ENCODE results near the gene LSM2. TPM values are rescaled to one million over a fixed set of nuclear protein-coding genes. Genes with fewer than 3 reads are reported as not detected.
A peak's percentile ranks its signal among the peaks of the same experiment; 100 is the strongest.
"Not testable (repeated sequence)": the region's sequence is repeated elsewhere in the genome, so short reads cannot be mapped to it uniquely, and the experiment has no call there.

The LSM2 gene
- total RNA-seq, 1 donor from 2014 or later: 137 TPM

DNA sequence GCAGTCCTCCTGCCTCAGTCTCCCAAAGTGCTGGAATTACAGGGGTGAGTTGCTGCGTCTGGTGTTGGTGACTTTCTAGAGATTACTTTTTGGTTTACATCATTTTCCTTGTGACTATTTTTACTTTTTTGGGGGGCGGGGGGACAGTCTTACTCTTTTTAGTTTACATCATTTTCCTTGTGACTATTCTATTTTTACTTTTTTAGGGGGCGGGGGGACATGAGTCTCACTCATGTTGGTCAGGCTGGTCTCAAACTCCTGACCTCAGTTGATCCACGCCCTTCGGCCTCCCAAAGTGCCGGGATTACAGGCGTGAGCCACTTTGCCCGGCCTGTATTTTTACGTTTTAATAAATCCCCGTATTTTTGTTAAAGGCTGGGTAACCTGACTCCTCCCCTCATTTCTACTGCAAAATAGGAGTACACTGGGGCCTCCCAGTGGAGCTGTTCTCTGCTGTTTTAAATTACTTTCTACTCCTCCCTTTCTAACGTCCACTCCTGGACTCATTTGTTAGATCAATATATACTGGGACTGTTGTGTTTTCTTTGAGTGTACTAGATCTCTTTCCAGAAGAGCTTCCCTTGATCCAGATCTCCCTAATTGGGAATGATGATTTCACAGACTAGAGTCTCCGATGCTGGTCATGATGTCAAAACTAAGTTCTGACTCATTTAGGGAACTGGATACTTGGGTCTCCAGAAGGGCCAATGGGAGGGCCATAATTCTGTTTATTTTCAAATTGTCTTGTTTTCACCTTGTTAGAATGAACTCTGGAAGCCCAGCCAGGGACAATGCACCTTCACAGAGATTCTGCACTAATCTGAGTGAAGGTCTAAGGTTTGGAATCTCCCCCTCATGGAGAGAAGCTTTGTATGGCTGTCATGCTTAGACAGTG, 30.0 kb upstream of the LSM2 start:
- Mint-ChIP-seq H3K27me3 (ENCODE audit: insufficient read depth) (no peaks in the 10 kb centered on the region), H3K4me3 (peak overlapping the region; percentile 94), H3K27ac (peak overlapping the region; percentile 100), H3K36me3 (ENCODE audit: low read depth) (peaks cover 54% of the 10 kb centered on the region), H3K4me1 (ENCODE audit: low read depth) (peaks cover 49% of the 10 kb centered on the region), H3K9me3 (no peaks in the 10 kb centered on the region)
- DNase-seq (ENCODE audit: low spot score): no peak
- intact Hi-C loops (cut with micrococcal nuclease): no loop called here

DNA sequence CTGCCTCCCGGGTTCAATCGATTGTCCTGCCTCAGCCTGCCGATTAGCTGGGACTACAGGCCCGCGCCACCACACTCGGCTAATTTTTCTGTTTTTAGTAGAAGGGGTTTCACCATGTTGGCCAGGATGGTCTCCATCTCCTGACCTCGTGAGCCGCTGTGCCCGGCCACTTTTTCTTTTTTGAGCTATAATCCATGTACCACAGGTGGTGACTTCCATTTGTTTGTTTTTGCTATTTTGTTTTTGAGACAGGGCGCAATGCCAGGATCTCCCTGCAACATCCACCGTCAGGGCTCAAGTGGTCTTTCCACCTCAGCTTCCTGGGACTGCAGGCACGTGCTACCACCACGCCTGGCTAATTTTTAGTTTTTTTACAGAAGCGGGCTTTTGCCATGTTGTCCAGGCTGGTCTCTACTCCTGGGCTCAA, 29.3 kb upstream of the LSM2 start:
- Mint-ChIP-seq H3K27ac (peak overlapping the region; percentile 100), H3K4me1 (ENCODE audit: low read depth) (peaks cover 52% of the 10 kb centered on the region), H3K36me3 (ENCODE audit: low read depth) (peaks cover 51% of the 10 kb centered on the region), H3K4me3 (peak overlapping the region; percentile 94), H3K27me3 (ENCODE audit: insufficient read depth) (no peaks in the 10 kb centered on the region), H3K9me3 (no peaks in the 10 kb centered on the region)
- intact Hi-C loops (cut with micrococcal nuclease): no loop called here
- DNase-seq (ENCODE audit: low spot score): no peak

DNA sequence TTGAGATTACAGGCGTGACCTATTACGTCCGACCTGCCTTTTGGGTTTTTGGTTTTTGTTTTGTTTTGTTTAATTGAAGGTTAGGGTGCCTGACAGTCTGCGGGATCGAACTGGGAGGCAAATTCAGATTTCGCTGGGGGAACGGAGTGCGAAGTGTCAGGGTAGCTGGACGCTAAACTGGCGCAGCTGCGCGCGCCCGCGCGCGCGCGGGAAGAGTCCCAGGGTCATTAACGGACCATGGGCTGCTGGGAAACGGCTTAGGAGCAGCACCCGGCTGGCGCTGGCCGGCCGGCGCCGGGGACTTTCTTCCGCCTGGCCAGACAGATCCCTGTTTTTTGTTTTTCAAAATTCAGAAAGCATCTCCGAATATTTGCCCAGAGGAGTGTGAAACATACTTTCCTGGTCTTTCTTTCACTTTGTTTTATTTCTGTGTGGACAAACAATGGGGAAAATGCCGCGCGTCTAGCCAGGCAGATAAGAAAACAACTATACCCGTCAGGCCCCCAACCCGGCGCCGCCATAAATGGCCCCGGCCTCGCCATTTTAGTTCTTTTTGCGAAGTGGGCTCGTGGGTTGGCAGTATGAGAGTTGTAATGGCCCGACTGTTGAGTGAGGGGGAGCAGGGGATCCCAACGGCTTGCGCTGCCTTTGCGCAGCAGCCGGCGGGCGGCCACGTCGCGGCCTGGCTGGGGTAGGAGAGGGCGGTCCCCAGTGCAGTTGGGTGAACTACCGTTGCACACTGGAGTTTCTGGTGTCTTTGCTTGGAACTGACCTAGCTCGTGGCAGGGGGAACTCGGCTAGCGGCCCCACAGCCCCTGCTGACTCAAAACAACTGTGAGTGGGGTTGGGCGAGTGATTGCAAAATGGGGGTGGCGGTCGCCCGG, 27.8 kb upstream of the LSM2 start:
- intact Hi-C loops (cut with micrococcal nuclease): loop anchor here (1.0 to 2.0 kb wide), 7 partner anchors 20 to 214 kb away; partner anchors contain the start of genes HSPA1A, HSPA1L, PRRC2A and VARS1
- Mint-ChIP-seq H3K36me3 (ENCODE audit: low read depth) (peaks cover 49% of the 10 kb centered on the region), H3K4me3 (peak overlapping the region; percentile 94), H3K9me3 (no peaks in the 10 kb centered on the region), H3K27me3 (ENCODE audit: insufficient read depth) (no peaks in the 10 kb centered on the region), H3K4me1 (ENCODE audit: low read depth) (peaks cover 49% of the 10 kb centered on the region), H3K27ac (peak overlapping the region; percentile 100)
- peak; percentile 72 for DNase-seq (ENCODE audit: low spot score)

DNA sequence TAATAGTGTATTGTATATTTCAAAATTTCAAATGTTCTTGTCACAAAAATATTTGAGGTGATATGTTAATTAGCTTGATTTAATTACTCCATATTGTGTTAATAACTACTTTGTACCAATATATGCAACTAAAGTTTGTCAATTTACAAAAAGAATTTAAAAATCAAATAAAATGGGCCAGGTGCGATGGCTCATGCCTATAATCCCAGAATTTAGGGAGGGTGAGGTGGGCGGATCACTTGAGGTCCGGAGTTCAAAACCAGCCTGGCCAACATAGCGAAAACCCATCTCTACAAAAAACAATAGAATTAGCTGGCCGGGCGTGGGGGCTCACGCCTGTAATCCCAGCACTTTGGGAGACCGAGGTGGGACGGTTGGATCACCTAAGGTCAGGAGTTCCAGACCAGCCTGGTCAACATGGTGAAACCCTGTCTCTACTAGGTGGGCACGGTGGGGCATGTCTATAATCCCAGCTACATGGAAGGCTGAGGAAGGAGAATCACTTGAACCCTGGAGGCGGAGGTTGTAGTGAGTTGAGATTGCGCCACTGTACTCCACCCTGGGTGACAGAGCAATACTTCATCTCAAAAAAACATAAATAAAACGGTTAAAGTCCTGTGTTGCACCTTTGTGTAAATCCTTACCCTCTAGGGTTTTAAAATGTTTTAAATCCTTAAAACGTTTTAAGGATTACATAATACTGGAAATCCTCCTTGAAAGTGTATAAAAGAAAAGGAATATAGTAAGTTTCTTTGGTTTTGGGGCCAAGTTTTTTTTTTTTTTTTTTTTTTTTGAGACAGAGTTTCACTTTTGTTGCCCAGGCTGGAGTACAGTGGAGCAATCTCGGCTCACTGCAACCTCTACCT, 24.8 kb upstream of the LSM2 start:
- Mint-ChIP-seq H3K27me3 (ENCODE audit: insufficient read depth) (no peaks in the 10 kb centered on the region), H3K4me3 (peak overlapping the region; percentile 95), H3K36me3 (ENCODE audit: low read depth) (peaks cover 26% of the 10 kb centered on the region), H3K4me1 (ENCODE audit: low read depth) (peaks cover 37% of the 10 kb centered on the region), H3K27ac (peak overlapping the region; percentile 18), H3K9me3 (no peaks in the 10 kb centered on the region)
- intact Hi-C loops (cut with micrococcal nuclease): loop anchor here (2.0 kb wide), 1 partner anchor 55 kb away; the partner anchor contains the start of gene VWA7
- DNase-seq (ENCODE audit: low spot score): no peak

DNA sequence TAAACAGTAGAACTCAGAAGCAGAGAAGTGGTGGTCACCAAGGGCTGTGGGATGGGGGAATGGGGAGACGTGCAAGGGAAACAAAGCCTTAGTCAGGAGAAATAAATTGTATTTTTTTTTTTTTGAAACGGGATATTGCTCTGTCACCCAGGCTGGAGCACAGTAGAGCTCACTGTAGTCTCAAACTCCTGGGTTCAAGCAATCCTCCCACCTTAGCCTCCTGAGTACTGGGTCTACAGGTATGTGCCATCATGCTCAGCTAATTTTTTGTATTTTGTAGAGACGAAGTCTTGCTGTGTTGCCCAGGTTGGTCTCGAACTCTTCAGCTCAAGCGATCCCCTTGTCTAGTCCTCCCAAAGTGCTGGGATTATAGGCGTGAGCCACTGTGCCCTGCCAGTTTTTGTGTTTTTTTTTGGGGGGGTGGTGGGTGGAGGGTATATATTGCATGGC, 24.1 kb upstream of the LSM2 start:
- Mint-ChIP-seq H3K4me1 (ENCODE audit: low read depth) (peaks cover 31% of the 10 kb centered on the region), H3K36me3 (ENCODE audit: low read depth) (peaks cover 19% of the 10 kb centered on the region), H3K4me3 (peak overlapping the region; percentile 95), H3K9me3 (no peaks in the 10 kb centered on the region), H3K27me3 (ENCODE audit: insufficient read depth) (no peaks in the 10 kb centered on the region), H3K27ac (peak overlapping the region; percentile 71)
- no peak for DNase-seq (ENCODE audit: low spot score)
- intact Hi-C loops (cut with micrococcal nuclease): loop anchor here (1.0 to 2.0 kb wide), 7 partner anchors 32 to 285 kb away; partner anchors contain the start of genes ATP6V1G2, DDAH2, PRRC2A and VWA7

DNA sequence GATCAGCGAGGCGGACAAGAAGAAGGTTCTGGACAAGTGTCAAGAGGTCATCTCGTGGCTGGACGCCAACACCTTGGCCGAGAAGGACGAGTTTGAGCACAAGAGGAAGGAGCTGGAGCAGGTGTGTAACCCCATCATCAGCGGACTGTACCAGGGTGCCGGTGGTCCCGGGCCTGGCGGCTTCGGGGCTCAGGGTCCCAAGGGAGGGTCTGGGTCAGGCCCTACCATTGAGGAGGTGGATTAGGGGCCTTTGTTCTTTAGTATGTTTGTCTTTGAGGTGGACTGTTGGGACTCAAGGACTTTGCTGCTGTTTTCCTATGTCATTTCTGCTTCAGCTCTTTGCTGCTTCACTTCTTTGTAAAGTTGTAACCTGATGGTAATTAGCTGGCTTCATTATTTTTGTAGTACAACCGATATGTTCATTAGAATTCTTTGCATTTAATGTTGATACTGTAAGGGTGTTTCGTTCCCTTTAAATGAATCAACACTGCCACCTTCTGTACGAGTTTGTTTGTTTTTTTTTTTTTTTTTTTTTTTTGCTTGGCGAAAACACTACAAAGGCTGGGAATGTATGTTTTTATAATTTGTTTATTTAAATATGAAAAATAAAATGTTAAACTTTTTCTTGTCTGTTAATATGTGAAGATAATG, 23.0 kb upstream of the LSM2 start:
- peaks cover 11% of the 10 kb centered on the region for H3K36me3 Mint-ChIP-seq (ENCODE audit: low read depth)

DNA sequence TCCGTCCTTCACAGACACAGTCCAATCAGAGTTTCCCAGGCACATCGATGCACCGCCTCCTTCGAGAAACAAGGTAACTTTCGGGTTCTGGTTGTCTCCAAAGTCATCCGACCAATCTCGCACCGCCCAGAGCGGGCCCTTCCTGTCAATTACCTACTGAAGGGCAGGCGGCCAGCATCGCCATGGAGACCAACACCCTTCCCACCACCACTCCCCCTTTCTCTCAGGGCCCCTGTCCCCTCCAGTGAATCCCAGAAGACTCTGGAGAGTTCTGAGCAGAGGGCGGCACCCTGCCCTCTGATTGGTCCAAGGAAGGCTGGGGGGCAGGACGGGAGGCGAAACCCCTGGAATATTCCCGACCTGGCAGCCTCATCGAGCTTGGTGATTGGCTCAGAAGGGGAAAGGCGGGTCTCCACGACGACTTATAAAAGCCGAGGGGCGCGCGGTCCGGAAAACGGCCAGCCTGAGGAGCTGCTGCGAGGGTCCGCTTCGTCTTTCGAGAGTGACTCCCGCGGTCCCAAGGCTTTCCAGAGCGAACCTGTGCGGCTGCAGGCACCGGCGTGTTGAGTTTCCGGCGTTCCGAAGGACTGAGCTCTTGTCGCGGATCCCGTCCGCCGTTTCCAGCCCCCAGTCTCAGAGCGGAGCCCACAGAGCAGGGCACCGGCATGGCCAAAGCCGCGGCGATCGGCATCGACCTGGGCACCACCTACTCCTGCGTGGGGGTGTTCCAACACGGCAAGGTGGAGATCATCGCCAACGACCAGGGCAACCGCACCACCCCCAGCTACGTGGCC, 20.7 kb upstream of the LSM2 start, which contains the start of gene HSPA1B:
Gene HSPA1B (plus strand): TSS at position 453 of the 794 bp plus-strand sequence. CDS start 213 bp downstream, at position 666.
- Mint-ChIP-seq H3K9me3 (no peaks in the 10 kb centered on the region), H3K27me3 (ENCODE audit: insufficient read depth) (no peaks in the 10 kb centered on the region), H3K36me3 (ENCODE audit: low read depth) (peaks cover 9% of the 10 kb centered on the region), H3K4me3 (peak within 1 kb of the TSS; percentile 83), H3K4me1 (ENCODE audit: low read depth) (peaks cover 41% of the 10 kb centered on the region), H3K27ac (peak within 1 kb of the TSS; percentile 93)
- peak; percentile 95 for DNase-seq (ENCODE audit: low spot score)
- intact Hi-C loops (cut with micrococcal nuclease): loop anchor here (1.0 to 10.0 kb wide), 5 partner anchors 31 to 333 kb away; partner anchors contain the start of genes ABHD16A, BAG6 and MICB

More for the DNA sequence above, 23.0 kb upstream of the LSM2 start:
- no peak for DNase-seq (ENCODE audit: low spot score)
- intact Hi-C loops (cut with micrococcal nuclease): loop anchor here (1.0 to 10.0 kb wide), 8 partner anchors 34 to 335 kb away; partner anchors contain the start of genes ATP6V1G2, DDAH2, MICB and PRRC2A
- Mint-ChIP-seq H3K4me3 (peak overlapping the region; percentile 95), H3K4me1 (ENCODE audit: low read depth) (peaks cover 35% of the 10 kb centered on the region), H3K27ac (peak overlapping the region; percentile 71), H3K9me3 (no peaks in the 10 kb centered on the region), H3K27me3 (ENCODE audit: insufficient read depth) (no peaks in the 10 kb centered on the region)

DNA sequence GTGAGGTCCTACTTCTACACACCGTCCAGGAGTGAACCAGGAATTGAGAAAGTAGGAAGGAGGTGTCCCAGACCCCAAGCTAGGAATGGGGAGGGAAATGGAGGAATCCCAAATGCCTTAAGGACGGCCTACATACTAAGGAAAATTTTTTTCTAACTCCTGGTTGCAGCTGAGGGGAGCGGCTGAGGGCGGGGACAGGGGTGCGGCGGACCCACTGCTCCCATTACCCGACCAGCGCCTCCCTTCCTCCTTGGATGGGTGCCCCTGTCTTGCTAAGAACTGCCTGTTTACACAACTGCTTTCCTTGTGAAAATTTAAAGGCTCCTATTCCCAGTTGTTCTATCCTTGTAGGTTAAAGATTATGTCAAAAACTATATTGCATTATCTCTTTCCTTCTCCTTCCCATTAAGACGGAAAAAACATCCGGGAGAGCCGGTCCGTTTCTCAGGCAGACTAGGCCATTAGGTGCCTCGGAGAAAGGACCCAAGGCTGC, 20.1 kb upstream of the LSM2 start:
- Mint-ChIP-seq H3K4me1 (ENCODE audit: low read depth) (peaks cover 48% of the 10 kb centered on the region), H3K9me3 (no peaks in the 10 kb centered on the region), H3K4me3 (peak overlapping the region; percentile 83), H3K27me3 (ENCODE audit: insufficient read depth) (no peaks in the 10 kb centered on the region), H3K36me3 (ENCODE audit: low read depth) (peaks cover 9% of the 10 kb centered on the region), H3K27ac (peak overlapping the region; percentile 93)
- DNase-seq (ENCODE audit: low spot score): peak; percentile 44
- intact Hi-C loops (cut with micrococcal nuclease): loop anchor here (1.0 to 10.0 kb wide), 5 partner anchors 31 to 332 kb away; partner anchors contain the start of genes ABHD16A, BAG6 and MICB

DNA sequence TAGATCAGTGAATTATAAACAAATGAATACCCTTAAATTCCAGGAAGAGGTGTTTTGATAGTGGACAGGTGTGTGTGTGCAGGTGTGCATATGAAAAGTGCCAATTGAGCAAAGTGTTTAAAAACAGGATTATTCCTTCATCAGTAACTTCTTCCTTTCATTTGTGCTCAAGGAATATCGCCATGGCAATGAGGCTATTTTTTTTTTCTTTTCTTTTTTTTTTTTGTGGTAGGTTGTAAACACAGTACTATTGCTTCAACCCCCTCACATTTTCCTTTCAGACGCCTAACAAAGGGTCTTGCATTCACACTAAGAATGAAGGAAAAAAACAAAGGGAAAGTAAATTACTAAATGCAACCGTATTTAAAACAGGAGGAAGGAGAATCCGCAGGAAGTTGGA, 18.8 kb upstream of the LSM2 start:
- no peak for DNase-seq (ENCODE audit: low spot score)
- Mint-ChIP-seq H3K4me3 (peak overlapping the region; percentile 83), H3K4me1 (ENCODE audit: low read depth) (peaks cover 49% of the 10 kb centered on the region), H3K27me3 (ENCODE audit: insufficient read depth) (no peaks in the 10 kb centered on the region), H3K9me3 (no peaks in the 10 kb centered on the region), H3K36me3 (ENCODE audit: low read depth) (peaks cover 9% of the 10 kb centered on the region), H3K27ac (peak overlapping the region; percentile 40)
- intact Hi-C loops (cut with micrococcal nuclease): loop anchor here (10.0 kb wide), 1 partner anchor 331 kb away; the partner anchor contains the start of gene MICB

DNA sequence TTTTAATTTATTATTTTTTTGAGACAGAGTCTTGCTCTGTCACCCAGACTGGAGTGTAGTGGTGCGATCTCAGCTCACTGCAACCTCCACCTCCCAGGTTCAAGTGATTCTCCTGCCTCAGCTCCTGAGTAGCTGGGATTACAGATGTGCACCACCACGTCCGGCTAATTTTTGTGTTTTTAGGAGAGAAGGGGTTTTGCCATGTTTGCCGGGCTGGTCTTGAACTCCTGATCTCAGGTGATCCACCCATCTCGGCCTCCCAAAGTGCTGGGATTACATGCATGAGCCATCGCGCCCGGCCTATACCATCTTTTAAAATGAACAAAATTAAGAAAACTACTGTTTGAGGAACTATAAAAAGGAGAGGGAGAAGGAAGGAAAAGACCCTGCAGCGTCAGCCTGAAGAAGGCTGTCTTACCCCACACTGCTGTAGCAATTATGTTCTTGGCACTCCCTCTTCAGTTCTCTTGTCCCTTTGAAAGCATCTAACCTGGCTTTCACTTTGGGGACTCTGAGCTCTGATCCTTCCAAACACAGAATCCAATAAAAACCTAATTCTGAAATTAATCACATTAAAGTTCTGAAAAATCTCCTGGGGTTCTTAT, 16.9 kb upstream of the LSM2 start:
- not testable (repeated sequence) for H3K27me3 Mint-ChIP-seq (ENCODE audit: insufficient read depth); H3K36me3 Mint-ChIP-seq (ENCODE audit: low read depth); DNase-seq (ENCODE audit: low spot score); H3K27ac Mint-ChIP-seq; H3K9me3 Mint-ChIP-seq
- Mint-ChIP-seq H3K4me1 (ENCODE audit: low read depth) (peaks cover 62% of the 10 kb centered on the region), H3K4me3 (peak overlapping the region; percentile 59)
- intact Hi-C loops (cut with micrococcal nuclease): loop anchor here (2.0 to 10.0 kb wide), 2 partner anchors 203 to 329 kb away; partner anchors contain the start of genes MICB and PRRC2A

Data from activated T-helper 1 cell treated with anti-CD3 and anti-CD28 coated beads, Interleukin-12 subunit alpha, Interleukin-12 subunit beta, Interleukin-2, Interleukin-4 antibody, amounts not matched to agents 30 ng/mL and 10 ng/mL and 1 ng/mL, durations not matched to agents 14 hours and 24 hours and 36 hours (primary cell).